Lung (tissue), 12 donors: Measurements from ENCODE around the gene EYA3. TPM values are rescaled to one million over a fixed set of nuclear protein-coding genes. Genes with fewer than 3 reads are reported as not detected.

Source experiments
- ATAC-seq: fragments of 200-7000 bp; cut with Tn5 transposase; one replicate; pipeline ENCODE4 v1.9.1; 2020; ENCODE audit warnings: moderate number of reproducible peaks; ENCODE audit not compliant: insufficient read depth, low FRiP score
- DNase-seq, 3 donors: peaks; one replicate each; pipeline ENCODE4 v3.0.0-alpha.2; 2013 to 2017
- H3K27ac ChIP-seq, 2 donors: one replicate each; pipeline ENCODE4 v1.5.1; 2013; ENCODE audit warnings: mild to moderate bottlenecking in 2 of 2, moderate library complexity in 2 of 2, control low read depth in 1 of 2, inconsistent platforms in 1 of 2, low read depth in 1 of 2, low read length in 1 of 2
- H3K27me3 ChIP-seq, 3 donors: one replicate each; pipeline ENCODE4 v1.5.1; 2013; ENCODE audit warnings: low read length in 2 of 3; ENCODE audit not compliant: control insufficient read depth in 3 of 3, insufficient read depth in 3 of 3
- H3K36me3 ChIP-seq, 4 donors: one replicate each; pipeline ENCODE4 v1.5.1; 2013; ENCODE audit warnings: low read length in 4 of 4, mild to moderate bottlenecking in 1 of 4, moderate library complexity in 1 of 4; ENCODE audit not compliant: control insufficient read depth in 4 of 4, insufficient read depth in 4 of 4
- H3K4me1 ChIP-seq, 5 donors: one replicate each; pipeline ENCODE4 v1.5.1; 2013; ENCODE audit warnings: low read length in 5 of 5, mild to moderate bottlenecking in 2 of 5, moderate library complexity in 1 of 5; ENCODE audit not compliant: control insufficient read depth in 5 of 5, insufficient read depth in 5 of 5
- H3K4me3 ChIP-seq: one replicate; pipeline ENCODE4 v1.5.1; 2013; ENCODE audit warnings: mild to moderate bottlenecking, control low read depth, moderate library complexity
- H3K9ac ChIP-seq, 2 donors: one replicate each; pipeline ENCODE4 v1.5.1; 2013; ENCODE audit warnings: low read length in 2 of 2, control low read depth in 1 of 2; ENCODE audit not compliant: insufficient read depth in 1 of 2
- H3K9me3 ChIP-seq, 4 donors: one replicate each; pipeline ENCODE4 v1.5.1; 2013; ENCODE audit warnings: low read length in 3 of 4, mild to moderate bottlenecking in 1 of 4, moderate library complexity in 1 of 4; ENCODE audit not compliant: control insufficient read depth in 4 of 4, insufficient read depth in 3 of 4
- WGBS, 2 donors: extraction: QIAGEN DNeasy Blood & Tissue Kit; methylation state at CpG; one replicate each; pipeline ENCODE4 v1.1.7; 2013; 5-methylcytosine and 5-hydroxymethylcytosine counted together
- polyA plus RNA-seq, 2 donors: library from polyadenylated mRNA; stranded (reverse); fragments of 200-250 nt; gene quantifications; one replicate each; pipeline ENCODE4 v1.2.1, GENCODE V29; 2013
- total RNA-seq, 2 donors: library from RNA; depleted of rRNA in 1 of 2; stranded (reverse); fragments of >200 nt in 1 of 2; gene quantifications; one replicate each; pipeline ENCODE4 v1.2.1, GENCODE V29; 2014 to 2021
- TF ChIP-seq, protein P1 (sequence below): IDR thresholded peaks from 2 replicates; pipeline ENCODE4 v1.5.1; 2012; ENCODE audit warnings: mild to moderate bottlenecking; ENCODE audit errors: control extremely low read depth, extremely low read depth
- donor health status: control.
- donor health status: control.
- donor health status: Bipolar disorder and iron deficiency.
- donor health status: healthy.
- donor health status: DM: yes; HTN: yes; CAD: no.

Gene EYA3
- total and polyA plus RNA-seq, 4 donors: 6.3 to 21.8 (median 13.4) TPM

DNA sequence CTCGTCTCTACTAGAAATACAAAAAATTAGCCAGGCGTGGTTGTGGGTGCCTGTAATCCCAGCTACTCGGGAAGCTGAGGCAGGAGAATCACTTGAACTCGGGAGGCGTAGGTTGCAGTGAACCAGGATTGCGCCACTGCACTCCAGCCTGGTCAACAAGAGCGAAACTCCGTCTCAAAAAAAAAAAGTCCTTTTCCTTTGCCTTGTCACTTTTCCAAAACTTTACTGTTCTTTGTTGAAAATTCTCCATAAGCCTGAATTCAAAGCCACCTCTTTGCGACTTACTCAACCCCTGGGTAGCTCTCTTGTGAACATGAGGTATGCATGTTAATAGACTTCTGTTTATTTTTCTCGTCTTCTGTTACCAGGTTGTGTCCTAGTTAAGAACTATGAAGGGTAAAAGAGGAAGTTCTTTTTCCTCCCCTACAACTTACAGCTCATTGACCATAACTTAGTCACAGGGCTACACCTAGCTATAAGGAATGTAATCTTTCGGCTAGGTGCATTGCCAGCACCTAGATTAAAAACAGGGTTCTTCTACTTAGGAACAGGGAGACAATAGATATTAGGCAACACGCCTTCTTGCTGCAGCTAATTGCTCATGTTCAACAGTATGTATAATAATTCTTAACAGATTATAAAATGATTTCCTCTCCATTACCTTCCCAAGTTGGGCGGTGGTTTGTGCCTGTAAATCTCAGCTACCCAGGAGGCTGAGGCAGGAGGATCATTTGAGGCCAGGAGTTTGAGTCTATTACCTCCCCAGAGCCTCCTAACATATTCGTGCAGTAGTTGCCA lies 47.2 kb upstream of the EYA3 start:
- Histone ChIP-seq H3K9me3 (no peaks in the 10 kb centered on the region), H3K36me3 (no peaks in the 10 kb centered on the region), H3K4me3 (no peak overlapping the region), H3K9ac (no peak overlapping the region), H3K4me1 (no peaks in the 10 kb centered on the region), H3K27me3 (no peaks in the 10 kb centered on the region), H3K27ac (peak overlapping the region in 1 of 2 donors; percentile 47)
- 43 to 53% methylated on average over 14 of the region's 14 CpGs for WGBS, 2 donors
- TF ChIP-seq, protein P1, sequence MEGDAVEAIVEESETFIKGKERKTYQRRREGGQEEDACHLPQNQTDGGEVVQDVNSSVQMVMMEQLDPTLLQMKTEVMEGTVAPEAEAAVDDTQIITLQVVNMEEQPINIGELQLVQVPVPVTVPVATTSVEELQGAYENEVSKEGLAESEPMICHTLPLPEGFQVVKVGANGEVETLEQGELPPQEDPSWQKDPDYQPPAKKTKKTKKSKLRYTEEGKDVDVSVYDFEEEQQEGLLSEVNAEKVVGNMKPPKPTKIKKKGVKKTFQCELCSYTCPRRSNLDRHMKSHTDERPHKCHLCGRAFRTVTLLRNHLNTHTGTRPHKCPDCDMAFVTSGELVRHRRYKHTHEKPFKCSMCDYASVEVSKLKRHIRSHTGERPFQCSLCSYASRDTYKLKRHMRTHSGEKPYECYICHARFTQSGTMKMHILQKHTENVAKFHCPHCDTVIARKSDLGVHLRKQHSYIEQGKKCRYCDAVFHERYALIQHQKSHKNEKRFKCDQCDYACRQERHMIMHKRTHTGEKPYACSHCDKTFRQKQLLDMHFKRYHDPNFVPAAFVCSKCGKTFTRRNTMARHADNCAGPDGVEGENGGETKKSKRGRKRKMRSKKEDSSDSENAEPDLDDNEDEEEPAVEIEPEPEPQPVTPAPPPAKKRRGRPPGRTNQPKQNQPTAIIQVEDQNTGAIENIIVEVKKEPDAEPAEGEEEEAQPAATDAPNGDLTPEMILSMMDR: no peak
- DNase-seq: peak in 1 of 3 donors; percentile 28
- ATAC-seq: peak; percentile 84

DNA sequence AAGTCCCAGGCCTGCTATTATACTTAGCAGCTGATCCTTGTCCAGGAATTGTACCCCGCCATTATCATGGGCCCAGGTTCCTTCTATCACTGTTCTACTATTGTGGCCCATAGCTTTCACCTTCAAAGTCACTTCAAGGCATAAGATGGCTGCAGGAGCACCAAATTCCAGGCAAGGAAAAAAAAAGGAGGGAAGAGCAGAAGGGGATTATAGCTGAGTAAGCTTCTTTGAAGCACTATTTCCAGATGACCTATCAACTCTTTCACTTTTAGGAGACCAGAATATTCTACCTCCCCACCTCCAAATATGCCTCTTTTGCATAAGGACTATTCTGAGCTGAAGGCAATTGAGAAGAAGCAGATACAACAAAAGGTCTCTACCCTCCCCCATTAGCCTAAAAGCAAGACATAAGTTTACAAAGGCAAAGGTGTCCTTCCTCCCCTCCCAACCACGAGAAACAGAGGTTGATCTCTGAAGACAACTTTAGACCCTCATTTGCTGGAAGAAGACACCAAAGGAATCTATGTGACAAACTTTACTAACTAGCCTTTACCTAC lies 46.3 kb upstream of the EYA3 start:
- no peaks in the 10 kb centered on the region for H3K9me3 ChIP-seq
- DNase-seq (no peak), ATAC-seq (no peak)
- H3K4me1 ChIP-seq: peaks cover 0 to 1% (median 0%) of the 10 kb centered on the region in 5 donors
- peak overlapping the region in 1 of 2 donors; percentile 10 for H3K27ac ChIP-seq
- no peak overlapping the region for H3K4me3 ChIP-seq
- TF ChIP-seq, protein P1: no peak
- 84 to 88% methylated on average over 2 of the region's 2 CpGs for WGBS, 2 donors
- no peaks in the 10 kb centered on the region for H3K27me3 ChIP-seq
- no peak overlapping the region for H3K9ac ChIP-seq
- H3K36me3 ChIP-seq: no peaks in the 10 kb centered on the region

DNA sequence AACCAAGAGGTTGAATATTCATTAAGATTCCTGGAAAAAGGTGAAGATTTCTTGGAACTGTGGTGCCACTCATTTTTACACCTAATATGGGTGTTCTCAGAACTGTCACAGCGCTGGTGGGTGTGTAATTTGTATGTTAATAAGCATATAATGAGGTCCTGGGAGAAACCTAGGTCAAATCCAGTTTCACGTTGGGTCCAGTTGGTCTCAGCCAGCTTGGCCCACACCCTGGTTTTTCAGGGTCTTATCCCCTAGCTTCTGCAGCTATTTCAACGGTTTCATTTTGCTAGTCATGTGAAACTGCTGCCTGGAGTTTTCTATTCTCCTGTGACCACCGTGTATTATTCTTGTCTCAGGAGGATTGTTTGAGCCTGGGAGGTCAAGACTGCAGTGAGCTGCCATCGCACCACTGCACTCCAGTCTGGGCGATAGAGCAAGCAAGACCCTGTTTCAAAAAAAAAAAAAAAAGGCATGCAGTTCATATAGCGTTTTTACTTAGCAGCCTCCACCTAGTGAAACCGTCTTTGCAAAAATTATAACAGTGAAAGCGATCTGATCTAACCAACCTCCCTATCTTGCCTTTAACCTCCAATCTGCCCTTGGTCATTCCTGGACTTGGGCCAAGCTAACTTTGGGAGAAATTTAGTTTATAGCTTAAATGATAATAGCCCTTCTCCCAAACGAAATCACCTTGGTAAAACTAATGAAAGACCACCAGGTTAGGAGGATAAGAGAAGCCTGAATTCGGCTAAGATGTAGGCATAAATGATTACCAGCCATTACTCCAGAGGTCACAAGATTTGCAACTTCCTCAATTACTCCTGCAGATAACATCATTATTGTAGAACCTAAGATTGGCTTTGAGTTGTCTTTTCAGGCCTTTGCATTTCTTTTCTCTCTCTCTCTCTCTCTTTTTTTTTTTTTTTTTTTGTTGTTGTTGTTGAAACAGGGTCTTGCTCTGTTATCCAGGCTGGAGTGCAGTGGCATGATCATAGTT lies 44.1 kb upstream of the EYA3 start:
- Histone ChIP-seq H3K4me1 (peaks cover 0 to 3% (median 0%) of the 10 kb centered on the region in 5 donors), H3K4me3 (no peak overlapping the region), H3K27ac (no peak overlapping the region), H3K9ac (no peak overlapping the region), H3K36me3 (no peaks in the 10 kb centered on the region), H3K27me3 (no peaks in the 10 kb centered on the region), H3K9me3 (no peaks in the 10 kb centered on the region)
- DNase-seq (no peak), ATAC-seq (no peak)
- 80 to 83% methylated on average over 11 of the region's 11 CpGs for whole genome bisulfite sequencing, 2 donors
- TF ChIP-seq, protein P1: no peak
